Activated T-helper 1 cell treated with anti-CD3 and anti-CD28 coated beads, Interleukin-2, amount 50 U/mL, for 16 hours (primary cell): ENCODE measurements around the gene PTPN22.
A peak's percentile ranks its signal among the peaks of the same experiment; 100 is the strongest.

Source experiments
- DNase-seq, 2 donors: peaks; one replicate each; pipeline ENCODE4 v3.0.0-alpha.2; 2020; ENCODE audit warnings: low read depth in 1 of 2, low spot score in 1 of 2

Gene PTPN22

DNA sequence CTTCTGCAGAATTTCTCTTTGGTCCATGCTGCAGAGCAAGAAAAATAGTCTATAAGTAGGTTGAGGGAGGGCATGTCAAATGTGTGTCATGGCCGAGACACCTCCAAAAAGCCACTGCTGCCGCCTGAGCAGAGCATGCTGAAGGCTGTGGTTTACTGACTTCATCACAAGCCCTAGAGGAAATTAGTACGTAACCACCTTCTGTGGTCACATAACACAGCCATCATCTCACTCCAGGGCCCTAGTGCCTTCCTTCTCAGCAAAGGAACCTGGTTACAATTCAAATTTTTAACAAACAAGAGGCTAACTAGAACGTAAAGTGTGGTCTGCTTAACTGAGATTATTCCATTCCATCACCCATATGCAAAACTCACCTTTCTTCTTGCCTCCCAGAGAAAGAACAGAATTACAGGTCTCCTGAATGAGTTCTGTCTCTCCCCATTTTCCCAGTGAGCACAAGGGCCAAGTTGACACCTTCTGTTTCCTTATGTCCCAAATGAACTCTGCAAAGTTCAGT, at the start of gene PTPN22:
TSS of gene PTPN22 (minus strand) at position 116 of the 517 bp plus-strand sequence.
- DNase-seq, result peak; percentile 39 to 67

DNA sequence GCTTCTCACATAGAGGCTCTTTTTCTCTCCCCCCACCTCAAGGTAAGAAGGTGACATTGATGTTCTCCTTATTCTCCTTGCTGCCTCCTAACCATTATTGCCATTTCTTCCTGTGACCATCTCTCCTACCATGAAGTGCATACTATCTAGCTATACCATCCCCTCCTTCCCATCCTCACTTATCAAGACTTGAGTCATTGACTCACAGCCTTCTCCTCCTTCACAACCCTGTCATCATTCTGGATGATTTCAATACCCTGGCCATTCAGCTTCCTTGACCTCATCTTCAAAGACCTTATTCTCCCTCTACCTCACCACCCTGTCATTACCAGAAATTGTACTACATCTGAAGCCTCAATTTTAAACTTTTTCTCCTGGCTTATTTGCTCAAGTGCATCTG, 46.7 kb upstream of the PTPN22 start:
- no peak for DNase-seq

DNA sequence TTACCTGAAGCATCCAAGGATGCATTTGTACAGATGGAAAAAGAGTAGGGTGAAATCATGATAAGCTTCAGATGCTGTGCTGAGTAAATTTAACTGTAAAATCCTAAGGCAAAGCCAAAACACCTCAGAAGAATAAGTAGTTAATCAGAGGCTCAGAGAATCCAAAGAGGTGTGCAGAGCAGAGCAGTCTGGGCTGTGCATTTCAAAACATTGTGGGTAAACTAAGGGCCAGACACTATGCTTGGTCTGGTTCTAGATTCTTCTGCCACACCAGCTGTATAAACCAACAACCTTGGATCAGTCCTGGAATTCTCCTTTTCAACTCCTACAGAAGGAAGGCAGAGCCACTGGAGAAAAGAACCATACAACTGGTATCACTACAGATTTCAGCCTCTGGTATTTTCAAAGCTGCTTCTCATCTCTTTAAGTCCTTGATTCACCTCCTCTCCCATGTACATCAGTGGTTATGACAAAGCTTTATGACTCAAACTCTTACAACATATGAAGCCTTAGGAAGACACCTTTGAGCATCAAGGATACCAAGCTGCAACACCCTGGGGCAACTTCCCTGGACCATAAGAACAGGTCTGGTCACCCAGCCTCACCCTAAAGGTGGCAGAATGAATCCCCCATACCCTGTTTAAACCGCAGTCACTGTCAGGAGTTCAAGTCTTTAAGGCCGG, 46.0 kb upstream of the PTPN22 start:
- DNase-seq, result no peak

DNA sequence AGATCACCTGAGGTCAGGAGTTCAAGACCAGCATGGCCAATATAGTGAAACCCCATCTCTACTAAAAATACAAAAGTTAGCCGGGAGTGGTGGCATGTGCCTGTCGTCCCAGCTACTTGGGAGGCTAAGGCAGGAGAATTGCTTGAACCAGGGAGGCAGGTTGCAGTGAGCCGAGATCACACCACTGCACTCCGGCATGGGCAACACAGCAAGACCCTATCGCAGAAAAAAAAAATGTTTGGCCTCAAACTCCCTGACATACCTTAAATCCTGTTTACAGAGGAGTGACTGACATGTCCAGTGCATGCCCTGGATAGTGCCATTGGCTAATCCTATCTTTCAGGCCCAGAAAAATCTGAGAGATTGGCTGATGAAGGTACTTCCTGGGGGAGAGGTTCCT, 45.5 kb upstream of the PTPN22 start:
- DNase-seq, result no peak

DNA sequence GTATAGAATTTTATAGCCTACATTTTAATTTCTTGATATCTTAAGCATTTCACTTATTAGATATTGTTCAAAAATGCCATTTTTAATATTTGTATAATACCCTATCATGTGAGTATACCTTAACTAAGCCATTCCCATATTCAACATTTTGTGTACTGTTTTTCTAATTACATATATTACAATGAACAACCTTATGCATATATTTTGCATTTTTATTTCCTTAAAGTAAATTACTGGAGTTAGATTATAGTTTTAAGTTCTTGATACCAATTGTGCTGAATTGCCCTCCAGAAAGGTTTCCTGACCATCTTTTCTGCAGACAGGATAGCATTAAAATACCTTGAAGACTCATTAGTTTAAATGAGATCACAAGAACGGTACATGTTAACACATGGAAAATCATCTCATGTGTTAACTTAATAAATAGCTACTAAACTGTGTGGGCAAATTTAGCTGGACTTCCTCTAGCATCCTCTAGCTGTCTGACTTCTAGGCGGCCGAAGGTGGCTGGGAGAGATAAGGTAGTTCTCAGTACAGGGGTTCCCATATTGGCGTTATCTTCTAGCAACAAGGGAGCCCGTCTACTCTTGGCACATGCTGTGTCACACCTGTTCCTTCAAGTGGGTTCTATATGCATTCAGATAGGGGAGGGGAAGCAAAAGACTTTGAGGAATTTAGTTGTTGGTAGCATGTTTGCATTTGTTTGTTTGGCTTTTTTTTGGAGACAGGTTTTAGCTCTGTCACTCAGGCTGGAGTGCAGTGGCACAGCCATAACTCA, 42.6 kb upstream of the PTPN22 start:
- DNase-seq, result no peak

DNA sequence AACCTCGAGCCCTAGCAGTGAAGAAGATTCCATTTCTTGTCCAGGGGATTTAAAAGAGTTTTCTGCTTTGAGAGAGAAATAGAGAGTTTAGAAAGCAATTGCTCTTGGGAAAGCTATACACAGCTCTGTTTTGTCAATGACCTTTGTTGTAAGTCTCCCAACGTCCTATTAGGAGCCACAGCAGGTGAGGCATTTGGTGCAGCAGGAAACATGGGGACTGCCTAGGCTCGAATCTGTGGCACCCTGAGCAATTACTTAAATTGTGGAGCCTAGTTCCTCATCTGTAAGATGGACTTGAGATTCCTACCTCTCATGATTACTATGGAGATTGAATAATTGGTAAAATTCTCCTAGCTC, 41.8 kb upstream of the PTPN22 start:
- DNase-seq, result no peak

DNA sequence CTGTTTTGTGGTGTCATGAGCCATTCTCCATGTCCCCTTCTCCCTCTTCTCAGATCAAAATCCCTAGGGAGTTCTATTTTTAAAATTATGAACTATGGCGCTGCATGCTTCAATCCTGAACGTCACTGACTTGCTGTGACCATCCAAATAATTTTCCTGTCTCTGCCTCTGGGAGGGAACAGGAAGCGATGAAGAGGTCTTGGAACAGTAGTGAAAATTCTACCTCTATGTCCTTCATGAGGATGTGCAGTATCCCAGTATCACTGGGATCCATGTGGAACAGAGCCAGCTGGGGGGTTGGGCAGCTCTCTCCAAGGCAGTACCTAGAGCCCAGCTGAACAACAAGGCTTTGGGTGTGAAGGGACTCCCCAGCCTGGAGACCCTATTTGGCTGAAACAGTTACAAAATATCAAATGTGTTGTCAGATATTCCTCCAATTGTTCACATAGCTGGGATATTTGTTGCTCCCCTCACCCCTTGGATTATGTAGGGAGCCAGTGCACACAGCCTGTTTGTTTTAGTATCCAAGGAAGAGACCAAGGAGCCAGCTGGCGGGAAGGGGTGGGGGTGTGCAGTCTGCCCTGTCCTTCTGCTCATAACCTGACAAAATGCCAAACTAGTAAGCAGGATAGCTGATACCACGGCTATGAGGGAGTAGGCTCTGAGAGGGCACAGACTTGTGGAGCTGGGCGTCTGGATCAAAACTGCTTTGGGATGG, 41.2 kb upstream of the PTPN22 start:
- DNase-seq, result no peak

DNA sequence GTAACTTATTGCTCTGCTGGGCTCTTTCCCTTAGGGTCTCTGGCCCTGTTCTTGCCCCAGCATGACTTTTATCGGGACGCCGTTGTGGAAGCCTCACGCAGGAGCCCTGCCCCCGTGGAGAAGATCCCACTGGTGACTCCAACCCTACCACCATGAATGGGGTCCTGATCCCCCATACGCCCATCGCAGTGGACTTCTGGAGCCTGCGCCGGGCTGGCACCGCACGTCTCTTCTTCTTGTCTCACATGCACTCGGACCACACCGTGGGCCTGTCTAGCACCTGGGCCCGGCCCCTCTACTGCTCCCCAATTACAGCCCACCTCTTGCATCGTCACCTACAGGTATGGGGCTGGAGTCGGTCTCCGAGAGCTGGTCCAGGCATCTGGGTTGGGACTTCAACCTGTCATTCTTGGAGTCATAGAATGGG, 33.9 kb upstream of the PTPN22 start:
- DNase-seq, result no peak

DNA sequence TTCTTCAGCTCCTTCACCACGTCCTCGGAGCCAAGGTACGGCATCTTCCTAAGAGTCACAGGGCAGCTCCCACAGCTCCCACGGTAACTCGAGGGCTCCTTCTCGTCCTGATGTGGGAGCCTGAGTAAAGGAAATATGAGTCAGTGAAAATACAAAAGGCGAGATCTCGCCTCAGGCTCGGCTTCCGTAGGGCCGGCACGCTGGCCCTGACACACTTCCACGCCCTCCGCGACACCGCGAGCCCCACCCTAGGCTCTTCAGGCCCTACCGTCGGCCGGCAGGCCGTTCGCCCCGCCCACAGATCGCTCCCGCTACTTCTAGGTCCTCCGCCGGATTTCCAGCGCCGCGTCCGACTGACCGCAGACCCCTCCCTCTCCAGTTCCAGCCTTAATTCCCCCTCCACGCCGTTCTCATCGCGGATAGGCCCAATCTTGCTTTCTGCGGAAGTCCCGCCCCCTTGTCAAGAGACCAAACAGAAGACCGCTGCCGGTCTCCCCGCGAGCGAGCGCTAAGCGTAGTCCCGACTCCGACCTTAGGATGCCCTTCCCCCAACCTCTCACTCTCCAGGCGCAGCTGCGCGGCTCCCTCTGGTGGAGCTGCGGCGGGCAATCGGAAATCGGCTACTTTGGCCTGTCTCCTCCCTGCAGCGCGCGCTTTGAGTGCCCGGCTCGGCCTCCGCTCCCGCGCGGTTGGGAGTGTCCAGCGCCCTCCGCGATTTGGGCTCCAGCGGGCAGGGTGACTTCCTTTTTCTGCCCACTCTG, 33.3 kb upstream of the PTPN22 start, which contains the start of the genes AP4B1 and DCLRE1B:
TSS of gene AP4B1 (minus strand) at position 126 of the 761 bp plus-strand sequence. CDS start at position 44, 82 bp downstream.
TSS of gene DCLRE1B (plus strand) at position 653 of the 761 bp plus-strand sequence. CDS start 261 bp downstream, outside the sequence.
- peak; percentile 87 to 94 for DNase-seq

DNA sequence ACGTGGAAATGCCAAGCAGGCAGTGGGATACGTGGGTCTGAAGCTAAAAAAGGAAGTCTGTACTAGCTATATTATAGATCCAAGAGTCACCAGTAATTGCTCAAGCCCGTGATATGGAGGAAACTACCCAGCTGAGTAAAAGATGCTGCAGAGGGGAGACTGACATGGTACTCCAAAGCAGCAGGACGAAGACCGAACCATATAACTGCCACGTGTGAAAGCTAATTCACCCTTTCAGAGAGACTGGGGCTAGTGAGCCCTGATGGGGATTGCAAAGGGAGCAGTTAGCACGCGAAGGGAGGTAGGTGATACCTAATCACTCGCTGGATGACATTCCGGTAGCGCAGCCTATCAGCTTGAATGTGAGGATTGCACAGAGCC, 32.8 kb upstream of the PTPN22 start:
- no peak for DNase-seq

DNA sequence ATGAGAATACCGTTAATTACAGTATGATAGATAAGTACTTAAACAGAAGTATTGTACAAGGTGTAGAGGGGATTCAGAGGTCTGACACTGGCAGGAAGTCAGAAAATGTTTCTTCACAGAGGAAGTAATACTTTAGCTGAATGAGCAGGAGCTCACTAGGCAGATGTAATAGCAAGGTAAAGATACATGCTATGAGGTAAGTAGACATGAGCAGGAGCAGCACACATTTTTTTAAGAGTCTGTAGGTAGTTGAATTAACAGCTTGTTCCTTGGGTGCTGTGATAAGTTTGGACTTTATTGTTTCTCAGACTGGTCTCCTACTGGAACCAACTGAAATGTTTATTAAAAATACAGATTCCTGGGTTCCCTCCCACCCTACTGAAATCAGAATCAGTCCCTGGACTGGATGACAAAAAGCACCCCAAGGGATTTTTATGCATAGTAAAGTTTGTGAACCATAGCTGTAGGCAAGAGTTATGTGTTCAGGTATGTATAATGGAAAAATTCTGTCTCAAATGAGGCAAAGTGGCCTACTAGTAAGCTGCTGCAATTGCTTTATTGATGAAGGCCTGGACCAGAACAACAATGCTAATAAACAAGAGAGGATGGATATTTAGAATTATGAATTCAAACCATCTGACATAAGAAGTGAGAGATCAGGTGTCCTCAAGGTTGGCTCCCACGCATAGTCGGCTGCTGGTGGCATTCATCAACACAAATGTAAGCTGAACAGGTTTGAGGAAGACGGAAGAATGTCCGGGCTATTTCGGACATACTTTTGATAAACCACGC, 32.2 kb upstream of the PTPN22 start:
- no peak for DNase-seq

DNA sequence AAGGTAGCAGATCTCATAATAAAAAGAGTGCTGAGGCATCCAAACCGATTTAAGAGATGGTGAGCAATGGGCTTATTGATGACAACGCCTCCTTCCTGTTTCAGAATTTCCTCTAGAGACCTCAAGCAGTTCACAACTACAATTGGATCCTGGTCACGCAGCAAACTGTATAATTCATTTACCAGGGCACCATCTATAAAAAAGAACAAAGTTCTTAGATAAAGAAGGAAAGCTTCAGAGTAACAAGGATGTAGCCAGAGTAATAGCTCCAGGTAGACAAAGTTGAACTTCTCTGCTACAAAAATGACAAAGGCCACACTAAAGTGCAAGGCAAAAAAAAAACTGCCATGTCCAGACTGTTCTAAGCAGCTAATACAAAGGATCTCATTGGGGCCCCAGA, 29.7 kb upstream of the PTPN22 start:
- DNase-seq, result no peak

DNA sequence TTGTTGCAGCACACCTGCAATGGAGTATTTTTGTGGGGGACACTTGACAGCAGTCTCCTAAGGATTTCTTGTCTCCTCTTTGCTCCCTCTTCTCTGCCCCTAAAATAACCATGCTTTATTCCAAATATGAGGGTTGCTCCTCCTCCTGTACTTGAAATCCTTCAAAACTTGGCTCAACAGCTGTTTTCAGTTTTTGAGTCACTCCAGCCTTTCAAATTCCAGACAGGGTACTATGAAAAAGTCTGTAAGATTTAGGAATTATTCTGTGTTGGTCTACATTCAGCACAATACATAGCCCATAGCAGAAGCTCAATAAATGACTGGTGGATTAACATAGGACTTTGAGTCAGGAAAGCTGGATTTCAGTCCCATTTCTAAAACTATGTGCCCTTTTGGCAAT, 27.6 kb upstream of the PTPN22 start:
- DNase-seq, result no peak

DNA sequence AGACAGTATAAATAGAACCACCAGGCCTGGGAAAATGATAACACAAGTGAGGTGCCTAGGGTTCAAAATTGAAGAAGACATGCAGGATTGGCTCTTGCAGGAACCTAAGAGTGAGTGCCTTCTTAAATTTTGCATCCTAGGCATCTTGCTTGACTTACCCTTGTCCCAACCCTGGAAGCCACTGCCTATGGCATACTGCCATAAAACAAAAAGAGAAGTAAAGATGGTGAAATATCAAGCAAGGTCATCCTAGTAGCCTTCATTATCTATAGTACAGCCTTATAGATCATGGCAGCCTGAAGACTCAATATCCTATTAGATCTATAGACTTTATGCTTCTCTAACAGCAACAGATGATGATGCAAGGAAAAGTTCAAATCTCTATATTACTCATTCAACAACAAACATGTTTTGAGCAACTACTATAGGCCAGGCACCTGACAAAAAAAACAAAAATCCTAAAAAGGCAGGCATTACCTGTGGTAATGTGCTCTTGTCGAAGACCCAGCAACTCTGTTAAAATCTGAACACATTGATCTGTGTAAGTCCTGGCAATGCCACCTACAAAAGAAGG, 26.8 kb upstream of the PTPN22 start:
- DNase-seq, result no peak

DNA sequence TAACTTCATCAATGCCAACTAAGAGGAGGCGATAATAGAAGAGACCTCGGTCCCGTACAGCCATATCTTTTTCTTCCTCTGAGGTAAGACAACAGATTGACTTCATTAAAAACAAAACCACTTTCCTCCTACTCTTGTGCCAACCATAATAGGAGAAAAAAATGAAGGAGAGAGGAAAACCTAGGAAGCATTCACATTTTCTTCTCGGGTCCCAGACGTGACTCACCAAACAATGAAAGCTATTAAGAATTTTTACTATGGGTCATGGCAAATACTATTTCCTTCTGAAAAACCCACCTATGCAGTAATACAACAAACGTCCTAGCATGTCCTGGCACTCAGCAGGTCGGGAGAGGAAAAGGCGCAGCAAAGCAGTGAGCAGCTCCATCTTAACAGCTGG, 24.4 kb upstream of the PTPN22 start:
- DNase-seq, result no peak

DNA sequence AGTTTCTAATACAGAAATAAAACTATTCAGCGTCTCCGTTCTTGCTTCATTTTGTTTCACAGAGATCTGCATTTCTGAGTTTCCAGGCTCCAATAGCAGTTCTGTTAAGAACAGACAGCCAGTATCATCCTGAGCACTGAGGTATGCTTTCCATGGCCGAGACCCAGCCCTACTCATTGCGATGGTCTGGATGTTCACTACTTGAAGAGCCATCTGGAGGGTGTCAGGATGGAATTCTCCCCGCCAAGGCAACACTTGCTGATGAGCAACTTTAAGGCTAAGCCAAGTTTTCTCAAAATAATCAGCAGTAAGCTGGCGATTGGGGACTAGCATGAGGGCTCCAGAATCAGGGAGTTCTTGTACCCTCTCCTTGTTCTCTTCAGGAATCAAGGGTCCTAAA, 23.6 kb upstream of the PTPN22 start:
- DNase-seq, result no peak

DNA sequence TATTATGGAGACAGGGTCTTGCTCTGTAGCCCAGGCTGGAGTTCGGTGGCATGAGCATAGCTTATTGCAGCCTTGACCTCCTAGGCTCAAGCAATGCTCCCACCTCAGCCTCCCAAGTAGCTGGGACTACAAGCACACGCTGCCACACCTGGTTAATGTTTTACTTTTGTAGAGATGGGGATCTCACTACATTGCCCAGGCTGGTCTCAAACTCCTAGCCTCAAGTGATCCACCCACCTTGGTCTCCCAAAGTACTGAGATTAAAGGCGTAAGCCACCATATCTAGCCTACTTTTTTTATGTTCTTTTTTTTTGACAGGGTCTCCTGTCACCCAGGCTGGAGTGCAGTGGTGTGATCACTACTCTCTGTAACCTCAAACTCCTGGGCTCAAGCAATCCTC, 21.8 kb upstream of the PTPN22 start:
- no peak for DNase-seq

DNA sequence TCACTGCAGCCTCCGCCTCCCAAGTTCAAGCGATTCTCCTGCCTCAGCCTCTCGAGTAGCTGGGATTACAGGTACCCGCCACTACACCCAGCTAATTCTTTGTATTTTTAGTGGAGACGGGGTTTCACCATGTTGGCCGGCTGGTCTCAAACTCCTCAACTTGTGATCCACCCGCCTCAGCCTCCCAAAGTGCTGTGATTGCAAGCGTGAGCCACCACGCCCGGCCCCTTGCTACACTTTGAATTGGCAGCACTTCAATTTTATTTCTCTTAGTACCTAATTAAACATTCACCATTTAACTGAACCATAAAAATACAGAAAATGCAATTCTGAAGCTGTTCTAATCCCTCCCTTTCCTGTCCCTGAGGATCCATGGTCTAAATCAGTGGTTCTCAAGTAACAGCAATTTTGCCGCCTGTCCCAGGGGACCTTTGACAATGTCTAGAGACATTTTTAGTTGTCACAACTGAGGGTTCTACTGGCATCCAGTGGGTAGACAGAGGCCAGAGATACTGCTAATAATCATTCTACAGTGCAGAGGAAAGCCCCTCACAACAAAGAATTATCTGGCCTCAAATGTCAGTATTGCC, 20.2 kb upstream of the PTPN22 start:
- DNase-seq, result no peak

DNA sequence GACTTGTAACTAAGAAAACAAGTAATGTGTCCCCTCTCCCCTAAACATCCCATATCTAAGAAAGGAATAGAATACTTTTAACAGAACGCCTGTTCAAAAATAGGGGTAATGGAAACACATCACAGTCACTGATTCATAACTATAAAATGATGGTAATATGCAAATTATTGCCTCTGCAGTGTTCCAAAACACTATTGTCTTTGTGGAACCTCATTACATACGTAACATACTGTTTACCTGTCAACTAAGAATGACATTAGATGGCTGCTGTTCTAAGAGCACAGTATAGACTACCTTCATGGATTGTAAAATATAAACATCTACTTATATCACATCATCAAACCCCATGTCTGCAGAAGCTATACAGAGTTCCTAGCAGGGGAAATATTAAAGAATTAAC, 19.3 kb upstream of the PTPN22 start:
- no peak for DNase-seq
